ENCODE measurements around the gene EPDR1. TPM values are rescaled to one million over a fixed set of nuclear protein-coding genes. Genes with fewer than 3 reads are reported as not detected.

Gene EPDR1
- total RNA-seq, 1 donor, result 28.1 TPM

DNA sequence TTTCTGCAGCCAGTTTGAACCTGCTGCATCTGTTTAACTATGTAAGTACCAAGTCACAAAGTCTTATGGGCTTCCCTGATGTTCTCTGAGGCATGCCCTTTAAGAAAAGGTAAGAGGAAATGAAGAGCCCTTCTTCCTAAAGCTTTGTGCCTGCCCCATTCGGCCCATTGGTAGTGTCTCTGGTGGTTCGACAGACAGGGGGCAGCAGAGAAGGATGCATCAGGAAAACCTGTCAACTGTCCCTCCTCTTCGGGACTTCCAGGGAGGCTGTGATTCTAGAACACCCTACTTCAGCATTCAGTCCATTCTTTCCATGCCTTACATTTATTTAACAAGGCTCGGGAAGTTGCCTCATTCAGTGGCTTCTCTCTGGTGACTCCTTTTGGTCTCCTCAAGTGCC lies 1.9 kb upstream of the EPDR1 start:
- DNase-seq (ENCODE audit: low read depth), result no peak
- TF ChIP-seq, protein P1, sequence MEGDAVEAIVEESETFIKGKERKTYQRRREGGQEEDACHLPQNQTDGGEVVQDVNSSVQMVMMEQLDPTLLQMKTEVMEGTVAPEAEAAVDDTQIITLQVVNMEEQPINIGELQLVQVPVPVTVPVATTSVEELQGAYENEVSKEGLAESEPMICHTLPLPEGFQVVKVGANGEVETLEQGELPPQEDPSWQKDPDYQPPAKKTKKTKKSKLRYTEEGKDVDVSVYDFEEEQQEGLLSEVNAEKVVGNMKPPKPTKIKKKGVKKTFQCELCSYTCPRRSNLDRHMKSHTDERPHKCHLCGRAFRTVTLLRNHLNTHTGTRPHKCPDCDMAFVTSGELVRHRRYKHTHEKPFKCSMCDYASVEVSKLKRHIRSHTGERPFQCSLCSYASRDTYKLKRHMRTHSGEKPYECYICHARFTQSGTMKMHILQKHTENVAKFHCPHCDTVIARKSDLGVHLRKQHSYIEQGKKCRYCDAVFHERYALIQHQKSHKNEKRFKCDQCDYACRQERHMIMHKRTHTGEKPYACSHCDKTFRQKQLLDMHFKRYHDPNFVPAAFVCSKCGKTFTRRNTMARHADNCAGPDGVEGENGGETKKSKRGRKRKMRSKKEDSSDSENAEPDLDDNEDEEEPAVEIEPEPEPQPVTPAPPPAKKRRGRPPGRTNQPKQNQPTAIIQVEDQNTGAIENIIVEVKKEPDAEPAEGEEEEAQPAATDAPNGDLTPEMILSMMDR (IDR thresholded peaks at IDR 0.05; ENCODE audit: insufficient read depth, low read depth, low read length), result no peak
- no peak overlapping the region for H3K4me3 ChIP-seq (ENCODE audit: low read depth, low read length)

DNA sequence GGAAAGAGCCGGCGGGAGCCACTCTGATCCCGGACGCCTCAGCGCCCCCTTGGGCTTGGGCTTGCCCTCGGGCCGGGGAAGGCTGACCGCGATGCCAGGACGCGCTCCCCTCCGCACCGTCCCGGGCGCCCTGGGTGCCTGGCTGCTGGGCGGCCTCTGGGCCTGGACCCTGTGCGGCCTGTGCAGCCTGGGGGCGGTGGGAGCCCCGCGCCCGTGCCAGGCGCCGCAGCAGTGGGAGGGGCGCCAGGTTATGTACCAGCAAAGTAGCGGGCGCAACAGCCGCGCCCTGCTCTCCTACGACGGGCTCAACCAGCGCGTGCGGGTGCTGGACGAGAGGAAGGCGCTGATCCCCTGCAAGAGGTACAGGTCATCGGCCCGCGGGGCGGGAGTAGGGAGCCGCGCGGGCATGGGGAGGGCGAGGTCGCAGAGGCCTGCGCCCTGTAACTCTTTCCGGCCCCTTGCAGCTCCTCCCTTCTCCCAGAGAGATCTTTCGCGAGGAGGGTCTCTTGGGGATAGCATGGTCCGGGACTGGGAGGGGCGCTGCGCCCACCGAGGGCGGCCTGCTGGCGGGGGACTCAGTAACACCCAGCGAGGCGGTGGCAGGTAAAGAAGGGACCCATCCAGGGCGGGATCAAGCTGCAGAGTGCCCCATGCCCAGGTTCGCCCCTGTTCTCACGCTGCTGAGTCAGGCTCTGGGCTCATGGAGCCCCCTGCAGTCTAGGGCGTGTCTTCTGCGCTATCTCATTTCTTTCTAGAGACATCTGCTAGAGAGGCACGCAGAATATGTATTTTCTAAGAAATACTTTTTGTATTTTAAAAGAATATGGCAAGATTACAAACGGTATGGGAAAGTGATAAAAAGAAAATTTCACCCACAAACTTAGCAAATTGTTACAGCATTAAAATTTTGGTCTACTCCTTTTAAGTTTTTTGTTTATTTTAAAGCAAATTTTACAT lies 687 bp downstream of the EPDR1 start:
- TF ChIP-seq, protein P1 (IDR thresholded peaks at IDR 0.05; ENCODE audit: insufficient read depth, low read depth, low read length), result no peak
- no peak for DNase-seq (ENCODE audit: low read depth)
- H3K4me3 ChIP-seq (ENCODE audit: low read depth, low read length), result peak overlapping the region; percentile 49

DNA sequence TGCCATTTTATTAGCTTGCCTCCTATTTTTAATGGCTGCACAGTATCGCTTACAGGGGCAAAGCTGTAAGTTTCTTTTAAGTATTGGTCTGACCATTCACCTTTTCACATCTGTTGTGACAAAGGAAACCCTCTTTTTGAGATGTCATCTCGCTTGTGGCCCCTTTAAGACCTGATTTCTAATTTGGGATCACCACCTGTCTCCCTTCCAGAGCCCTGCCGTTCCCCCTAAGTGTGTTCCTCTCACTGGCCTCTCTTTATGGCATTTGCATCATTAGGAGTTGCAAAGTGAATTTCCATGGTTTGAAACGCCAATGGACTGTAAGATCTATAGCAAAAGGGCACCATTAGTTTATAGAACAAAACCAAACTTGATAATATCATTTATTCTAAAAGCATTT lies 1.4 kb downstream of the EPDR1 start:
- no peak overlapping the region for H3K4me3 ChIP-seq (ENCODE audit: low read depth, low read length)

DNA sequence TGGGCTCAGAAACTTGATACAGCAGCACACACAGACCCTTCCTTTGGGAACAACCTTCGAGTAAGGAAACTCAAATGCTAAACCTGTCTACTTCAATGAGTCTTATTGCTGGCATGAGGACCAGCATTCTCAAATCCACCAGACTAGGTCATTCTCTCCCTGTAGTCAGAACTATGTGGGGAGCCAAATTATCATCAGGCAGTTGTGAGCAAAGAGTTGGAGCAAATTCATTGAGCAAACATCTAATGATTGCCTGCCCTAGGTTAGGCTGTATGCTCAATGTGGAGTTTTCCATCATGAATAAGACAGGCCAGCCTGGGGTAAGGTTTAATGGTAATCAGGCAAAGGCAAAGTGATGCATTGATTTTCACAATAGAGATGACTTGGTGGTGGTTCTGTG lies 3.6 kb downstream of the EPDR1 start:
- H3K4me3 ChIP-seq (ENCODE audit: low read depth, low read length), result no peak overlapping the region
- no peak for DNase-seq (ENCODE audit: low read depth)
- TF ChIP-seq, protein P1 (IDR thresholded peaks at IDR 0.05; ENCODE audit: insufficient read depth, low read depth, low read length), result no peak

More for the DNA sequence above, 1.4 kb downstream of the EPDR1 start:
- no peak for DNase-seq (ENCODE audit: low read depth)
- TF ChIP-seq, protein P1 (IDR thresholded peaks at IDR 0.05; ENCODE audit: insufficient read depth, low read depth, low read length), result no peak

DNA sequence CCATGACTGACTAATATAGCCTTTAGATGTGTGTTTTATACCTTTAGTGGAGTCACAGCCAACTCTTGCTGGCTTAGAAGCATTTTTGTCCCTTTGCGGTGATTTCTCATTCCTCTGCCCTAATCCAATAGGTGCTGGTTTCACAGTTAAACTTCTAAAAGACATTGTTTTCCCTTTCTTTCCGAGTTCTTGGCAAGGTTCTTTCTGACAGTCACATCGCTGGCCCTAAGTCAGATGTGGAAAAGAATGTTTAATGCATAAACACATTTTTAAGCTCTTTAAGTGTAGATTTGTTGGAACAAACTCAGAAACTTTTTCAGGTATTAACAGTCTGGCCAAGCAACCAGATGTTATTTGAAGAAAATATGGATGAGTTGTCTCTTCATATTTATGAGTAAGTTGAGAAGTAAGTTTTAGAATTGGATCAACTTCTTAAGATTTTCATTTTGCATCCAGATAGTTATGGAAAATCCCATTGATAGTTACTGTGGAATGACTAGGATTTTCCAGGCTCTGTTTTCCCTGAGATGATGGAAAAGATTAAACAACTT lies 4.1 kb downstream of the EPDR1 start:
- no peak for DNase-seq (ENCODE audit: low read depth)
- no peak overlapping the region for H3K4me3 ChIP-seq (ENCODE audit: low read depth, low read length)
- TF ChIP-seq, protein P1 (IDR thresholded peaks at IDR 0.05; ENCODE audit: insufficient read depth, low read depth, low read length), result no peak

DNA sequence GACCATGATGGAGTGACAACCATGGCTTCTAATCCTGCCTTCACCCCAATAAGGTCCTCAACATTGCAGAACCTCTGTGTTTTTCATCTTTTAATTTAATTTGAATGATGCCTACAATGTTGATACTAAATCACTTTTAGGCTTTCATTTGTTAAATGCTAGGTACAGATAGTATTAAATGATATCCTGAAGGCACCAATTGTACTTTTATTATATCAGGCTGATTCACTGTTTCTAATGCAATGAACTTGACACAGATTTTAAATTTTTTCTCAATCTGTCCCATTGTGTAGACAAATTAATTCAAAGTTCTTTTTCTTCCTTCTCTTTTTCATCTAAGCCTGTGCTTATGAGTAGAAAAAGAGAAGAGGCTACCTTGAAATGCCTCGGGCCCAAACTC lies 5.2 kb downstream of the EPDR1 start:
- TF ChIP-seq, protein P1 (IDR thresholded peaks at IDR 0.05; ENCODE audit: insufficient read depth, low read depth, low read length), result no peak
- DNase-seq (ENCODE audit: low read depth), result no peak
- no peak overlapping the region for H3K4me3 ChIP-seq (ENCODE audit: low read depth, low read length)

Data from fibroblast of villous mesenchyme (primary cell).